Measurements from ENCODE around the gene NSD1.

GRCh38 chr5:177089825-177090641, 43.5 kb upstream of the NSD1 start:
- TF ChIP-seq EZH2 (IDR thresholded peaks at IDR 0.05; ENCODE audit: low read length, missing control alignments): no peak
- no peak for TF ChIP-seq CTCF (conservative IDR thresholded peaks at IDR 0.05 in 1 of 2, IDR thresholded peaks at IDR 0.05 in 1 of 2; ENCODE audit: low read depth in 1 of 2, low read length in 2 of 2)

Measured in fibroblast of lung (primary cell).